ENCODE results near the gene ATP9B.

Gene ATP9B, protein sequence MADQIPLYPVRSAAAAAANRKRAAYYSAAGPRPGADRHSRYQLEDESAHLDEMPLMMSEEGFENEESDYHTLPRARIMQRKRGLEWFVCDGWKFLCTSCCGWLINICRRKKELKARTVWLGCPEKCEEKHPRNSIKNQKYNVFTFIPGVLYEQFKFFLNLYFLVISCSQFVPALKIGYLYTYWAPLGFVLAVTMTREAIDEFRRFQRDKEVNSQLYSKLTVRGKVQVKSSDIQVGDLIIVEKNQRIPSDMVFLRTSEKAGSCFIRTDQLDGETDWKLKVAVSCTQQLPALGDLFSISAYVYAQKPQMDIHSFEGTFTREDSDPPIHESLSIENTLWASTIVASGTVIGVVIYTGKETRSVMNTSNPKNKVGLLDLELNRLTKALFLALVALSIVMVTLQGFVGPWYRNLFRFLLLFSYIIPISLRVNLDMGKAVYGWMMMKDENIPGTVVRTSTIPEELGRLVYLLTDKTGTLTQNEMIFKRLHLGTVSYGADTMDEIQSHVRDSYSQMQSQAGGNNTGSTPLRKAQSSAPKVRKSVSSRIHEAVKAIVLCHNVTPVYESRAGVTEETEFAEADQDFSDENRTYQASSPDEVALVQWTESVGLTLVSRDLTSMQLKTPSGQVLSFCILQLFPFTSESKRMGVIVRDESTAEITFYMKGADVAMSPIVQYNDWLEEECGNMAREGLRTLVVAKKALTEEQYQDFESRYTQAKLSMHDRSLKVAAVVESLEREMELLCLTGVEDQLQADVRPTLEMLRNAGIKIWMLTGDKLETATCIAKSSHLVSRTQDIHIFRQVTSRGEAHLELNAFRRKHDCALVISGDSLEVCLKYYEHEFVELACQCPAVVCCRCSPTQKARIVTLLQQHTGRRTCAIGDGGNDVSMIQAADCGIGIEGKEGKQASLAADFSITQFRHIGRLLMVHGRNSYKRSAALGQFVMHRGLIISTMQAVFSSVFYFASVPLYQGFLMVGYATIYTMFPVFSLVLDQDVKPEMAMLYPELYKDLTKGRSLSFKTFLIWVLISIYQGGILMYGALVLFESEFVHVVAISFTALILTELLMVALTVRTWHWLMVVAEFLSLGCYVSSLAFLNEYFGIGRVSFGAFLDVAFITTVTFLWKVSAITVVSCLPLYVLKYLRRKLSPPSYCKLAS

DNA sequence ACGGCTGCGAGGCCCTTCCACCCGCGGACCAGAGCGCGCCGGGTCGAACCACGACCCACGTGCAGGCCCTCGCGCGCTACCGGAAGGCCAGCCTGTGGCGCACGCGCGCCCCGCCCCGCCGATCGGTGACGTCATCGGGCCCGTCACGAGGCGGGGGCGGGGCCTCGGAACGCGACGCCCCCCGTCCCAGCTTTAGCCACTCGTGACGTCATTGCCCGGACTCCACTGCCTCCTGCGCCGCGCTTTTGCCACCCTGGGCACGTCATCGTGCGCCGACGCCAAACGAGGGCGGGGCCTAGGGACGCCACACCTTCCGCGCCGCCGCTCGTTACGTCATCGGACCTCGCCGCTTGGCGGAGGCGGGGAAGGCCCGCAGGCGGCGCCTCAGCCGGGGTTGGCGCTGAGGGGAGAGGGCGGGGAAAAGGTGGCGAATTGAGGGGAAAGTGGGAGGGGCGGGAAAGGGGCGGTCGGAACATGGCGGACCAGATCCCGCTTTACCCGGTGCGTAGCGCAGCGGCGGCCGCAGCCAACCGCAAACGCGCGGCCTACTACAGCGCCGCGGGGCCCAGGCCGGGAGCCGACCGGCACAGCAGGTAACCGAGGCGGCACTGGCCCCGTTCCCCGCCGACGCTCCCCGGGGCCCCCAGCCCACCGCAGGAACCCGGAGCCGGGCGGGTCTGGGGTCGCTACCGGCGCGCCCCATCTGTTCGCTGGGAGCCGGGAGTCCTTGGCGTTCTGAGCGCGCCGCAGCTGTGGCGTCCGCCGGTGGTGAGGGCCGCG, at the start of gene ATP9B:
TSS of gene ATP9B (plus strand) at position 458 of the 780 bp plus-strand sequence. CDS start at position 475, 17 bp downstream.
- TF ChIP-seq, protein P1, sequence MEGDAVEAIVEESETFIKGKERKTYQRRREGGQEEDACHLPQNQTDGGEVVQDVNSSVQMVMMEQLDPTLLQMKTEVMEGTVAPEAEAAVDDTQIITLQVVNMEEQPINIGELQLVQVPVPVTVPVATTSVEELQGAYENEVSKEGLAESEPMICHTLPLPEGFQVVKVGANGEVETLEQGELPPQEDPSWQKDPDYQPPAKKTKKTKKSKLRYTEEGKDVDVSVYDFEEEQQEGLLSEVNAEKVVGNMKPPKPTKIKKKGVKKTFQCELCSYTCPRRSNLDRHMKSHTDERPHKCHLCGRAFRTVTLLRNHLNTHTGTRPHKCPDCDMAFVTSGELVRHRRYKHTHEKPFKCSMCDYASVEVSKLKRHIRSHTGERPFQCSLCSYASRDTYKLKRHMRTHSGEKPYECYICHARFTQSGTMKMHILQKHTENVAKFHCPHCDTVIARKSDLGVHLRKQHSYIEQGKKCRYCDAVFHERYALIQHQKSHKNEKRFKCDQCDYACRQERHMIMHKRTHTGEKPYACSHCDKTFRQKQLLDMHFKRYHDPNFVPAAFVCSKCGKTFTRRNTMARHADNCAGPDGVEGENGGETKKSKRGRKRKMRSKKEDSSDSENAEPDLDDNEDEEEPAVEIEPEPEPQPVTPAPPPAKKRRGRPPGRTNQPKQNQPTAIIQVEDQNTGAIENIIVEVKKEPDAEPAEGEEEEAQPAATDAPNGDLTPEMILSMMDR (IDR thresholded peaks at IDR 0.05; ENCODE audit: borderline replicate concordance, insufficient read depth, low read depth, low read length) = no peak
- peak within 1 kb of the TSS; percentile 96 for H3K4me3 ChIP-seq (ENCODE audit: low read depth, low read length)

DNA sequence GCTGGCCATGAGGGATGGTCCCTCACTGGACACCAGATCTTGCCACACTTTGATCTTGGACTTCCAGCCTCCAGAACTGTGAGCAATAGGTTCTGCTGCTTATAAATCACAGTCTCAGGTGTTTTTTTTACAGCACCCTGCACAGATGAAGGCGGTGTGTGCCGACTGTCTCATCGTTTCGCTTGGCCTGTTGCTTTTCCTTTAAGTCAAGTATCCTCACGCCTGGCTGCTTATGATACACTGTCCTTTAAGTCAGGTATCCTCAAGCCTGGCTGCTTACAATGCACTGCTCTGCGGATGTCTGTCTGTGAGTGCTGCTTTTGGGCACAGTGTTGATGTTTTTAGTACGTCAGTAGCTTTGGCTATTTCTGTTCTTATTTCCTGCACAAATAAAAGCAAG, 49.3 kb upstream of the ATP9B start:
- TF ChIP-seq, protein P1 (IDR thresholded peaks at IDR 0.05; ENCODE audit: borderline replicate concordance, insufficient read depth, low read depth, low read length) = no peak
- H3K4me3 ChIP-seq (ENCODE audit: low read depth, low read length) = no peak overlapping the region

DNA sequence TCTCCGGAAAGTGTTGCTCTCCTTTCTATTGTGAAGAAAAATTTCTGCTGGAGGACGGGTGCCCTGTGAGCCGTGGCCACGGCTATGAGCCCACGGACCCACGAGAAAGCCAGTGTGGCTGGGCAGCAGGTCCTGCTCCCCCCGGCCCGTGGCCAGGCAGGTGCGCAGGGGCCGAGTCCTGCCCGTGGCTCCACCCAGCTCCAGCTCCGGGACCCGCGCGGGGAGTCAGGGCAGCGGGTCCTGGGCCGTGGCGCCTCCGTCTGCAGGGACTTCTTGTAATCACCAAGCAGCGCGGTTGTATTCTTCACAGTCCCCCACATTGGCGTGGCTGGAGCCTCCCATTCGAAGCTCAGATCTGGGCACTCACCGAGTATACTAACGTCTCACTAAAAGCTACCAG, 46.6 kb upstream of the ATP9B start:
- TF ChIP-seq, protein P1 (IDR thresholded peaks at IDR 0.05; ENCODE audit: borderline replicate concordance, insufficient read depth, low read depth, low read length) = no peak
- H3K4me3 ChIP-seq (ENCODE audit: low read depth, low read length) = no peak overlapping the region

DNA sequence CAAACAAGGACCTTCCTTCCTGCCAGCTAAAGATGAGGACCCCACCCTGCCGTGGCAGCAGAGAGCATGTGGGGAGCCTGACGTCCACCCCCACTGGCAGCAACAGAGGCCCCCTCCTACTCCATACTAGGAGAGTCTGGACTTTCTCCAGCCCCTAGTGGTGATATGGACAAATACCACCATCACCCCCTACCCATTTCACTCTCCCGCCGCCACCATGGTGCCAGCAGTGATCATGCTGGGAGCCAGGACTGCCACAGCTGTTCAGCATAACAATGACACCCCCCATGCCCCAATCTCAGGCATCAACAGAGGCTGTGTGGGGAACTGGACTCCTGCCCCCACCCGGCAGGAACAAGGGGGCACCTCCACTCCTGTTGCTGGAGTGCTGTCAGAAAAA, 42.7 kb upstream of the ATP9B start:
- H3K4me3 ChIP-seq (ENCODE audit: low read depth, low read length) = no peak overlapping the region
- TF ChIP-seq, protein P1 (IDR thresholded peaks at IDR 0.05; ENCODE audit: borderline replicate concordance, insufficient read depth, low read depth, low read length) = no peak

DNA sequence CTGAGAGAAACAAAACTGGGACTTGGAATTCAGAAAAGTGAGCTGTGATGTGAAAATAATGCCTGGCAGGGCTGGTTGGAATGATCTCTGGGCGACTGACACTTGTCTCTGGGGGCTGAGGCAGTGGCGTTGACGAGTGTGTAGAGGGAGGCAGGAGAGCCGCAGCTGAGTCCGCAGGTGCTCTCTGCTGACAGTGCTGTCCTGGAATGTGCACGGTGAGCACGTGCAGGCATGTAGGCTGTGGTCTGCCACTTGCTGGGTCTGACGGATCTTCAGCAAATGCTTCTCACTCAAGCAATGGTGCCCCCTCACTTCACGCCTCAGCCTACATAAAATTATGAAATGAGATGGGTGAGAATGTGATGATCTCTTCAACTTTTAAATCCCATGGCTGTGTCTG, 38.5 kb upstream of the ATP9B start:
- TF ChIP-seq, protein P1 (IDR thresholded peaks at IDR 0.05; ENCODE audit: borderline replicate concordance, insufficient read depth, low read depth, low read length) = no peak
- no peak overlapping the region for H3K4me3 ChIP-seq (ENCODE audit: low read depth, low read length)

DNA sequence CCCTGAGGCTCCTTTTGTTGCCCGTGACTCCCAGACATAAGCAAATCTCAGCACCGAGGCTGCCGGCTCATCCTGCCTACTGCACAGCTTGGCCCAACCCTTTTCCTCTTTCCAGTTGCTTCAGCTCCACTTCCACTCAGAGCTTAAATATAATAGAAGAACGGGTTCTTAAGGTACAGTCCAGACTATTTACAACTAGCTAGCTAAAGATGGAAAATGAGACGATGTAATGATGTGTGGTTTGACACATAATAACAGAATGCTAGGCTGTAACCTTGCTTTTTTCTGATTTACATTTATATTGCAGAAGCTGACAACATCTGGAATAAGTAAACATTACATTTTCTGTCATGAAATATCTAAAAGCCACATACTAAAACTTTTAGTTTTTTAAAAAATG, 26.9 kb upstream of the ATP9B start:
- TF ChIP-seq, protein P1 (IDR thresholded peaks at IDR 0.05; ENCODE audit: borderline replicate concordance, insufficient read depth, low read depth, low read length) = no peak
- H3K4me3 ChIP-seq (ENCODE audit: low read depth, low read length) = no peak overlapping the region
